SK-N-MC (cell line): Measurements from ENCODE around the gene GALNT6.

ENCODE experiments used
- DNase-seq: peaks from one replicate; pipeline ENCODE4 v3.0.0-alpha.2; 2011; ENCODE audit warnings: low read depth, low spot score
- H3K27ac ChIP-seq: fragments of 200-600 bp; sonication (generic); 2 replicates; pipeline ENCODE4 v1.5.1; 2016; ENCODE audit warnings: mixed run types
- H3K36me3 ChIP-seq: fragments of 200-600 bp; sonication (generic); 2 replicates; pipeline ENCODE4 v1.6.1; 2017; ENCODE audit warnings: antibody characterized with exemption, low read length, mixed read lengths; ENCODE audit not compliant: insufficient read depth
- H3K4me3 ChIP-seq: fragments of 200-600 bp; sonication (generic); 2 replicates; pipeline ENCODE4 v1.5.1; 2016
- H3K9ac ChIP-seq: fragments of 200-600 bp; sonication (generic); 2 replicates; pipeline ENCODE4 v1.8.0; 2017; ENCODE audit warnings: mixed run types, mixed read lengths; ENCODE audit not compliant: insufficient read length
- H3K9me3 ChIP-seq: fragments of 200-600 bp; sonication (generic); 2 replicates; pipeline ENCODE4 v1.6.1; 2017; ENCODE audit warnings: low read depth, mild to moderate bottlenecking, antibody characterized with exemption, low read length, moderate library complexity, mixed read lengths
- EZH2 ChIP-seq: fragments of 200-600 bp; sonication (generic); IDR thresholded peaks from one replicate; pipeline ENCODE4 v1.6.1; 2017; ENCODE audit warnings: antibody characterized with exemption
- FOXP2 ChIP-seq: optimal IDR thresholded peaks from 2 replicates; pipeline ENCODE3; 2011; ENCODE audit warnings: mild to moderate bottlenecking, moderate library complexity; ENCODE audit not compliant: insufficient read depth; ENCODE audit errors: extremely low read length, control extremely low read depth
- POLR2AphosphoS5 ChIP-seq: IDR thresholded peaks from 2 replicates; pipeline ENCODE4 v1.6.1; 2012; ENCODE audit warnings: mild to moderate bottlenecking, low read depth, low read length, borderline replicate concordance

GALNT6 gene

GRCh38 chr12:51369581-51369980, 21.6 kb downstream of the GALNT6 start:
- no peak overlapping the region for H3K9ac ChIP-seq

GRCh38 chr12:51368640-51369517, 22.3 kb downstream of the GALNT6 start:
- no peak overlapping the region for H3K9ac ChIP-seq

More at GRCh38 chr12:51369581-51369980, 21.6 kb downstream of the GALNT6 start:
- TF ChIP-seq FOXP2 (no peak), EZH2 (no peak), POLR2AphosphoS5 (no peak)
- Histone ChIP-seq H3K4me3 (no peak overlapping the region), H3K9me3 (no peaks in the 10 kb centered on the region), H3K36me3 (no peaks in the 10 kb centered on the region), H3K27ac (no peak overlapping the region)
- no peak for DNase-seq

GRCh38 chr12:51365276-51365675, 25.9 kb downstream of the GALNT6 start:
- Histone ChIP-seq H3K36me3 (no peaks in the 10 kb centered on the region), H3K27ac (no peak overlapping the region), H3K9ac (no peak overlapping the region), H3K9me3 (no peaks in the 10 kb centered on the region), H3K4me3 (no peak overlapping the region)
- DNase-seq = no peak
- no peak for TF ChIP-seq POLR2AphosphoS5
- TF ChIP-seq FOXP2 = no peak
- TF ChIP-seq EZH2 = no peak

More at GRCh38 chr12:51368640-51369517, 22.3 kb downstream of the GALNT6 start:
- no peak overlapping the region for H3K27ac ChIP-seq
- no peaks in the 10 kb centered on the region for H3K36me3 ChIP-seq
- no peaks in the 10 kb centered on the region for H3K9me3 ChIP-seq
- DNase-seq = no peak
- no peak for TF ChIP-seq POLR2AphosphoS5
- no peak for TF ChIP-seq FOXP2
- TF ChIP-seq EZH2 = no peak
- no peak overlapping the region for H3K4me3 ChIP-seq

GRCh38 chr12:51364001-51364400, 27.2 kb downstream of the GALNT6 start:
- TF ChIP-seq POLR2AphosphoS5 = no peak
- no peak for TF ChIP-seq FOXP2
- no peak for TF ChIP-seq EZH2
- Histone ChIP-seq H3K9ac (no peak overlapping the region), H3K4me3 (no peak overlapping the region), H3K9me3 (no peaks in the 10 kb centered on the region), H3K27ac (no peak overlapping the region), H3K36me3 (no peaks in the 10 kb centered on the region)
- DNase-seq = no peak

- H3K9me3 ChIP-seq = no peaks in the 10 kb centered on the region
- H3K27ac ChIP-seq = no peak overlapping the region
- no peaks in the 10 kb centered on the region for H3K36me3 ChIP-seq
- no peak overlapping the region for H3K4me3 ChIP-seq
- no peak for DNase-seq
- no peak for TF ChIP-seq POLR2AphosphoS5
- no peak for TF ChIP-seq EZH2
- TF ChIP-seq FOXP2 = no peak
- H3K9ac ChIP-seq = no peak overlapping the region
Measured at GRCh38 chr12:51362747-51363342, 28.4 kb downstream of the GALNT6 start.

- TF ChIP-seq EZH2 (no peak), FOXP2 (no peak), POLR2AphosphoS5 (no peak)
- DNase-seq = no peak
- Histone ChIP-seq H3K27ac (no peak overlapping the region), H3K9me3 (no peaks in the 10 kb centered on the region), H3K36me3 (no peaks in the 10 kb centered on the region), H3K9ac (no peak overlapping the region), H3K4me3 (no peak overlapping the region)
Measured at GRCh38 chr12:51362307-51362706, 28.9 kb downstream of the GALNT6 start.

- H3K9me3 ChIP-seq = no peaks in the 10 kb centered on the region
- no peak for DNase-seq
- no peak overlapping the region for H3K4me3 ChIP-seq
- TF ChIP-seq EZH2 = no peak
- TF ChIP-seq POLR2AphosphoS5 = no peak
- no peak overlapping the region for H3K27ac ChIP-seq
- no peak overlapping the region for H3K9ac ChIP-seq
- H3K36me3 ChIP-seq = no peaks in the 10 kb centered on the region
Measured at GRCh38 chr12:51361161-51362016, 29.8 kb downstream of the GALNT6 start.

GRCh38 chr12:51360315-51360714, 30.9 kb downstream of the GALNT6 start:
- TF ChIP-seq POLR2AphosphoS5 (no peak), EZH2 (no peak), FOXP2 (no peak)
- Histone ChIP-seq H3K9me3 (no peaks in the 10 kb centered on the region), H3K4me3 (no peak overlapping the region), H3K27ac (no peak overlapping the region), H3K9ac (no peak overlapping the region), H3K36me3 (no peaks in the 10 kb centered on the region)
- no peak for DNase-seq
